Measurements from ENCODE around the gene ANKS1B. TPM values are rescaled to one million over a fixed set of nuclear protein-coding genes. Genes with fewer than 3 reads are reported as not detected.

Gene ANKS1B
- total RNA-seq, 4 donors from 2014 or later, result 34.5 to 81.9 (median 71.1) TPM

DNA sequence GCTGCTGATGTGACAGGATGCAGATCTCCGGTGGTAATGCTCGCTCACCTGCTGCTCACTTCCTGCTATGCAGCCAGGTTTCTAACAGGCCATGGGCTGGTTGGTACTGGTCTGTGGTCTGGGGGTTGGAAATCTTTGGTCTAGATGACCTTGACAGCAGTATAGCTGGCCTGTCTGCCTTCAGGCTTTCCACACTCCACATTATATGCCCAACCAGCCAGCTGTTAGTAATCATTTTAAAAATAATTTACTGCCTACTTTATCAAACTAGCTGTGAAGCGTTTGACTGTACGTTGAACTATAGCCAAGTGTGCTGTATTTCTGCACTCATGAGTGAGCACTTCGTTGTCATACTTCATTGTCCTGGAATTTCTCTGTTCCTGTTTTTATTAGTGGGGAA is 761.2 kb downstream of the ANKS1B start:
- WGBS, 2 donors, result 50 to 63% methylated on average over 5 of the region's 5 CpGs
- Histone ChIP-seq H3K4me1 (no peaks in the 10 kb centered on the region), H3K27ac (no peak overlapping the region), H3K27me3 (no peaks in the 10 kb centered on the region), H3K4me3 (replicated peaks in 1 of 3) (no peak overlapping the region), H3K9me3 (no peaks in the 10 kb centered on the region), H3K36me3 (no peaks in the 10 kb centered on the region)
- TF ChIP-seq, protein P1, sequence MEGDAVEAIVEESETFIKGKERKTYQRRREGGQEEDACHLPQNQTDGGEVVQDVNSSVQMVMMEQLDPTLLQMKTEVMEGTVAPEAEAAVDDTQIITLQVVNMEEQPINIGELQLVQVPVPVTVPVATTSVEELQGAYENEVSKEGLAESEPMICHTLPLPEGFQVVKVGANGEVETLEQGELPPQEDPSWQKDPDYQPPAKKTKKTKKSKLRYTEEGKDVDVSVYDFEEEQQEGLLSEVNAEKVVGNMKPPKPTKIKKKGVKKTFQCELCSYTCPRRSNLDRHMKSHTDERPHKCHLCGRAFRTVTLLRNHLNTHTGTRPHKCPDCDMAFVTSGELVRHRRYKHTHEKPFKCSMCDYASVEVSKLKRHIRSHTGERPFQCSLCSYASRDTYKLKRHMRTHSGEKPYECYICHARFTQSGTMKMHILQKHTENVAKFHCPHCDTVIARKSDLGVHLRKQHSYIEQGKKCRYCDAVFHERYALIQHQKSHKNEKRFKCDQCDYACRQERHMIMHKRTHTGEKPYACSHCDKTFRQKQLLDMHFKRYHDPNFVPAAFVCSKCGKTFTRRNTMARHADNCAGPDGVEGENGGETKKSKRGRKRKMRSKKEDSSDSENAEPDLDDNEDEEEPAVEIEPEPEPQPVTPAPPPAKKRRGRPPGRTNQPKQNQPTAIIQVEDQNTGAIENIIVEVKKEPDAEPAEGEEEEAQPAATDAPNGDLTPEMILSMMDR (IDR thresholded peaks at IDR 0.05), result no peak
- TF ChIP-seq POLR2A (IDR thresholded peaks at IDR 0.05), result no peak
- DNase-seq, result no peak
- intact Hi-C loops (cut with DNase I), result no loop called here

DNA sequence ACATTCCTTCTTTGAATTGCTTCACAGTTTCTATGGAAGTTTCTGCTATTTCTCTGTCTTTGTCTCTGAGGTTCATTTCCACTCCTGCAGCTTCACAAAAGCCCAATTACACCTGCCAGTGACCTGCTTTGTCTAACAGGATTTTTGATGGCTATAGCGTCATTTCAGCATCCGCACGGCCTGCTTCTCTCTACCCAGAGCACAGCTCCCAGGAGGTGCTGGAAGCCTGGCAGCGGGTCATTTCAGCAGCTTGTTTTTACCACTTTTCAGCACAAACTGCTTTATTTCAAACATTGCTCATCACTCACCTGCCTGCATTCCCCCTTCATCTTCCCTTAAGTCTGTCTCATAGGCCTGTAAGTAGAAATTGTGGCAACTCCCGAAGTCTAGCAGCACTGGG is 771.7 kb downstream of the ANKS1B start:
- no peaks in the 10 kb centered on the region for H3K9me3 ChIP-seq
- no peak overlapping the region for H3K27ac ChIP-seq
- intact Hi-C loops (cut with DNase I), result no loop called here
- H3K36me3 ChIP-seq, result no peaks in the 10 kb centered on the region
- DNase-seq, result no peak
- TF ChIP-seq, protein P1 (IDR thresholded peaks at IDR 0.05), result no peak
- no peak for TF ChIP-seq POLR2A (IDR thresholded peaks at IDR 0.05)
- no peaks in the 10 kb centered on the region for H3K4me1 ChIP-seq
- H3K4me3 ChIP-seq (replicated peaks in 1 of 3), result no peak overlapping the region
- 76 to 88% methylated on average over 5 of the region's 5 CpGs for WGBS, 2 donors
- H3K27me3 ChIP-seq, result no peaks in the 10 kb centered on the region

DNA sequence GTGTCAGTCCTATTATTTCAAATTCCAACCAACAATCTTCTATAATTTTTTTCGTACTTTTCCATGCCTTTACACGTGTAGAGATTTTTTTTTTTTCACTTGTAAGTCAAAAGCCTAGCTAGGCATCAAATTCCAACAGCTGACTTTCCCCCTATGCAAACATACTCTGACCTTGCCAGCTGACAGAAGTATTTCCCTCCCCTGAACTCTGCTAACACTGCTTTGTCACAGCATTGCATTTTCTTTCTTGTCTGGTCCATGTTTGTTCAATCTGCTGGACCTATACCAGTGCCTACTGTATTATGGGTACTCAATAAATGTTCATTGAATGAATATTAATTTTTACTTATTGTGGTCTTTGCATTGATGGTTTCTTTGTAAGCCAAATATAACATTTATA is 772.5 kb downstream of the ANKS1B start:
- Histone ChIP-seq H3K27me3 (no peaks in the 10 kb centered on the region), H3K36me3 (no peaks in the 10 kb centered on the region), H3K4me1 (no peaks in the 10 kb centered on the region), H3K27ac (no peak overlapping the region), H3K4me3 (replicated peaks in 1 of 3) (no peak overlapping the region), H3K9me3 (no peaks in the 10 kb centered on the region)
- DNase-seq, result no peak
- WGBS, 2 donors, result 36 to 45% methylated on average over 2 of the region's 2 CpGs
- intact Hi-C loops (cut with DNase I), result no loop called here
- TF ChIP-seq POLR2A (IDR thresholded peaks at IDR 0.05), result no peak
- TF ChIP-seq, protein P1 (IDR thresholded peaks at IDR 0.05), result no peak

DNA sequence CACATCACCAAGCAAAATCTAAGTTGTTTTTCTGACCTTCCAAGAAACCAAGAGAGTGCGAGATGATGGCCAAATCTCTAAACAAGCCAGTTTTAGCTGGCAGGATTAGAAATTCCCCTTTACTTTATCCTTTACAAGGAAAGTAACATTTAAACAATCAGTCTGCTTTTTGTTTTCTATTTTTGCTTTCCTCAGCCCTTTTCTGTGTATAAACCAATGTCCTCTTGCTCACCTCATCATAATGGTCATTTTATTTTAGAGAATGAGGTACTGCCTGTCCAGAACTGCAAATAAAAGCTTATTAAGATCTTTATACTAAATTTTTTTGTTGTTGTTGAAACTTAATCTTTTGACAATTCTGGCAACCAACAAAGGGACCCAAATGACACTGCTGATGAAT is 779.6 kb downstream of the ANKS1B start:
- intact Hi-C loops (cut with DNase I), result no loop called here
- Histone ChIP-seq H3K4me1 (no peaks in the 10 kb centered on the region), H3K9me3 (no peaks in the 10 kb centered on the region), H3K4me3 (replicated peaks in 1 of 3) (no peak overlapping the region), H3K27ac (no peak overlapping the region), H3K27me3 (no peaks in the 10 kb centered on the region), H3K36me3 (no peaks in the 10 kb centered on the region)
- no peak for TF ChIP-seq POLR2A (IDR thresholded peaks at IDR 0.05)
- TF ChIP-seq, protein P1 (IDR thresholded peaks at IDR 0.05), result no peak
- WGBS, 2 donors, result 88 to 92% methylated on average over 1 of the region's 1 CpG
- DNase-seq, result no peak

DNA sequence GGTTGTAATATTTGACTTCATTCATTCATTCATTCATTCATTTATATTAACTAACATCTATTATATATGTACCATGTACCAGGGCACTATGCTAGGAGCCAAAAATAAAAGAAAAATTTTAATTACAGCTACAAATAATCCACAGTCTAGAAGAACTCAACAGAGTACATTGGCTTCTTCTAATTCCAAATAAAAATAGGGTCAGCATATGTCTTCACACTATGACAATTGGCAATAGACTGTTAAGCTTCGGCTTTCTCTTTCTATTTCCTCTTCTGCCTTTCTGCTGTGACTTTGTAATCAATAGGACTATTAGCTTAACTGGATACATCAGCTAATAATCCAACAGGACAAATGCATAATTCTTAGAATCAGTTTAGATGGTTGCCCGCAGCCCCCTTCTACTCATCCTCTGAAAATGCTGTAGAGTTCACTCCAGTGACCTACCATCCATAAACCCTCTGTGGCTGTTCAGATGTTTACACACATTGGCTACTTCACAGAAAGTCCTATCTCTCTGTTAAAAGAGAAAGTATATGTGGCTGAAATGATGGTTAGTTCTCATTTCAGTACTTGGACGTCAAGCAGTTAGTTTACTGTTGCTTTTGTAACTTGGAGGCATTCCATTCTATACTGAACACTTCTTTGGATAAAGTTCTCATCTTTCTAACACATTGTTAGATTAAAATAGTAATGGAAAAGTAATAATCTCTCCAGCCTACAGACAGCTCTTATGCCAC is 782.7 kb downstream of the ANKS1B start:
- no peak for TF ChIP-seq POLR2A (IDR thresholded peaks at IDR 0.05)
- TF ChIP-seq, protein P1 (IDR thresholded peaks at IDR 0.05), result no peak
- no peaks in the 10 kb centered on the region for H3K36me3 ChIP-seq
- no peaks in the 10 kb centered on the region for H3K4me1 ChIP-seq
- DNase-seq, result no peak
- H3K4me3 ChIP-seq (replicated peaks in 1 of 3), result no peak overlapping the region
- WGBS, 2 donors, result 79 to 81% methylated on average over 3 of the region's 3 CpGs
- intact Hi-C loops (cut with DNase I), result no loop called here
- H3K9me3 ChIP-seq, result no peaks in the 10 kb centered on the region
- no peak overlapping the region for H3K27ac ChIP-seq
- no peaks in the 10 kb centered on the region for H3K27me3 ChIP-seq

Data from thyroid gland (tissue), 4 donors.